GM18873 (cell line): ENCODE results near the gene LYRM4.
"Not testable (repeated sequence)": the region's sequence is repeated elsewhere in the genome, so short reads cannot be mapped to it uniquely, and the experiment has no call there.

Experiments
- ATAC-seq: cut with Tn5 transposase; IDR thresholded peaks from one replicate; pipeline ENCODE4 v1.9.1; 2021; ENCODE audit warnings: mild to moderate bottlenecking, moderate library complexity, moderate number of reproducible peaks; ENCODE audit not compliant: unreplicated experiment, low FRiP score

Gene LYRM4

GRCh38 chr6:5125152-5126006 is 135.4 kb downstream of the LYRM4 start:
- no peak for ATAC-seq

GRCh38 chr6:5124526-5124925 is 136.2 kb downstream of the LYRM4 start:
- ATAC-seq = no peak

- ATAC-seq = no peak
These were observed 137.2 kb downstream of the LYRM4 start for GRCh38 chr6:5123296-5124143.

GRCh38 chr6:5122504-5123112 is 138.1 kb downstream of the LYRM4 start:
- ATAC-seq = no peak

GRCh38 chr6:5121956-5122355 is 138.8 kb downstream of the LYRM4 start:
- ATAC-seq = no peak

GRCh38 chr6:5121479-5121878 is 139.3 kb downstream of the LYRM4 start:
- no peak for ATAC-seq

- ATAC-seq = not testable (repeated sequence)
These were observed 140.2 kb downstream of the LYRM4 start for GRCh38 chr6:5120543-5120942.

GRCh38 chr6:5120011-5120410 is 140.7 kb downstream of the LYRM4 start:
- no peak for ATAC-seq

GRCh38 chr6:5119090-5119951 is 141.4 kb downstream of the LYRM4 start:
- no peak for ATAC-seq

GRCh38 chr6:5116243-5116991 is 144.3 kb downstream of the LYRM4 start:
- ATAC-seq = no peak

GRCh38 chr6:5115168-5115567 is 145.6 kb downstream of the LYRM4 start:
- ATAC-seq = no peak

- ATAC-seq = no peak
These were observed 147.7 kb downstream of the LYRM4 start for GRCh38 chr6:5113096-5113495.

GRCh38 chr6:5112066-5112799 is 148.5 kb downstream of the LYRM4 start:
- no peak for ATAC-seq

GRCh38 chr6:5111626-5112025 is 149.1 kb downstream of the LYRM4 start:
- no peak for ATAC-seq

- no peak for ATAC-seq
These were observed 150.5 kb downstream of the LYRM4 start for GRCh38 chr6:5110246-5110645.

GRCh38 chr6:5109436-5109835 is 151.3 kb downstream of the LYRM4 start:
- ATAC-seq = no peak

GRCh38 chr6:5108536-5109150 is 152.1 kb downstream of the LYRM4 start:
- no peak for ATAC-seq

- no peak for ATAC-seq
These were observed 152.7 kb downstream of the LYRM4 start for GRCh38 chr6:5108068-5108467.
